Activated naive CD8-positive, alpha-beta T cell treated with anti-CD3 and anti-CD28 coated beads, Interleukin-2, amount 10 ng/mL, durations not matched to agents 7 days and 5 days (primary cell): ENCODE data around the gene STAG1. TPM values are rescaled to one million over a fixed set of nuclear protein-coding genes. Genes with fewer than 3 reads are reported as not detected.

Experiments used
- ATAC-seq: fragments of 150-1000 bp; cut with Tn5 transposase; one replicate; pipeline ENCODE4 v1.10.0; 2021; ENCODE audit warnings: low read depth, moderate library complexity
- POLR2A ChIA-PET: fragments of 350-600 bp; sonication (Branson Sonifier 250); formaldehyde crosslinking; loops from one replicate; lab custom pipeline; 2021; ENCODE audit warnings: antibody characterized with exemption; lab: Charles Lee
- DNase-seq: peaks from one replicate; pipeline ENCODE4 v3.0.0; 2021
- H3K27ac Mint-ChIP-seq: one replicate; pipeline ENCODE4 v1.8.0; 2022; ENCODE audit warnings: mild to moderate bottlenecking, mixed read lengths
- H3K27me3 Mint-ChIP-seq: one replicate; pipeline ENCODE4 v1.8.0; 2022; ENCODE audit warnings: mild to moderate bottlenecking, moderate library complexity, mixed read lengths
- H3K36me3 Mint-ChIP-seq: one replicate; pipeline ENCODE4 v1.8.0; 2021; ENCODE audit warnings: mild to moderate bottlenecking, mixed read lengths
- H3K4me1 Mint-ChIP-seq: one replicate; pipeline ENCODE4 v1.8.0; 2021; ENCODE audit warnings: mixed read lengths
- H3K4me3 Mint-ChIP-seq: one replicate; pipeline ENCODE4 v1.8.0; 2022; ENCODE audit warnings: mild to moderate bottlenecking, moderate library complexity, mixed read lengths
- H3K9me3 Mint-ChIP-seq: one replicate; pipeline ENCODE4 v1.8.0; 2021; ENCODE audit warnings: mixed read lengths
- total RNA-seq, 2 experiments: library from RNA; stranded (reverse); gene quantifications; one replicate each; pipeline ENCODE4 v1.2.3, GENCODE V29; 2021

STAG1 gene
- total RNA-seq, 2 experiments from 2014 or later, result 39.4 to 43.7 TPM

DNA sequence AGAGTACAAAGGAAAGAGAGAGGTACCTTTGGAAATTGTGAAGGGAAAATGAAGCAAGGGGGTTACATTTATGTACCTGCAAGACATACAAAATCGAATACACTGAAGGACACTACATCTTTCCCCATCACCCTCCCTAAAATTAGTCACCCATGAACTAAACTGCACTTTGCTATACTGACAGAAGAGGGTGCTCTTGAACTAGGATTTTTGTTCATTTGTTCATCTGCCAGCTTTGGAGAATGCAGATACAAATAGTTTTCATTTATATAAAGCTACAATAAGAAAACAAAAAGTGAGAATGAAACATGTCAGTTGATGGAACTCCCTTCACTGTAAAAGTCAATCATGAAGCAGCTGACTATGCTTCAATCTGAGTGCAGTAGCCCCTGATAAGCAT lies 446.3 kb downstream of the STAG1 start:
- no peaks in the 10 kb centered on the region for H3K9me3 Mint-ChIP-seq
- no peak for ATAC-seq
- H3K27ac Mint-ChIP-seq, result no peak overlapping the region
- H3K4me1 Mint-ChIP-seq, result no peaks in the 10 kb centered on the region
- no peak overlapping the region for H3K4me3 Mint-ChIP-seq
- no peaks in the 10 kb centered on the region for H3K27me3 Mint-ChIP-seq
- no peak for DNase-seq
- POLR2A ChIA-PET, result interaction anchor here (0.9 kb wide), 2 partner anchors 108 to 446 kb away, joined by 3 to 5 read pairs; partner anchors contain the start of gene STAG1
- H3K36me3 Mint-ChIP-seq, result peaks cover 9% of the 10 kb centered on the region

DNA sequence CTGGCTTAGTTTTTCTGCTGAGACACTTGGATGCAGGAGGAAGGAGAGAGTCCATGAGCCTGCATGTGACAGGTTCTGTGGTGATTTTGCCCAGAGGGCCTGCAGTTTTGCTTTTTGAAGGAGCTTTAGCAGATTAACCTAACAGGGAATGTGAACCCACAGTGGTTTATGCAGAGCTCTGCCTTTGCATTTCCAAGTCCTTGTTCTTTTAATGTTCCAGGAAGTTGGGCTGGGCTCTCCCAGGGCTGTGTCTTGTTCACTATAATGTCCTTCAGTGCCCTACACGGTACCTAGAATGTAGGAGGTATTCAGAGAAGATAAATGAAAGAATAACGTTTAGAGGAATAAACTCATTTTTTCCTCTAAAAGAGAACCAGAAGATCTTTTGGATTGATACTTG lies 451.7 kb downstream of the STAG1 start:
- Mint-ChIP-seq H3K27me3 (no peaks in the 10 kb centered on the region), H3K36me3 (peaks cover 7% of the 10 kb centered on the region), H3K9me3 (no peaks in the 10 kb centered on the region), H3K4me3 (no peak overlapping the region), H3K27ac (no peak overlapping the region), H3K4me1 (no peaks in the 10 kb centered on the region)
- POLR2A ChIA-PET, result no interaction called here
- no peak for ATAC-seq
- no peak for DNase-seq

GRCh38 chr3:136297826-136298225 lies 454.4 kb downstream of the STAG1 start:
- H3K27me3 Mint-ChIP-seq, result no peaks in the 10 kb centered on the region
- no peak for DNase-seq
- no peaks in the 10 kb centered on the region for H3K9me3 Mint-ChIP-seq
- H3K4me3 Mint-ChIP-seq, result no peak overlapping the region
- H3K36me3 Mint-ChIP-seq, result peaks cover 14% of the 10 kb centered on the region
- H3K4me1 Mint-ChIP-seq, result no peaks in the 10 kb centered on the region
- no peak for ATAC-seq
- H3K27ac Mint-ChIP-seq, result no peak overlapping the region
- POLR2A ChIA-PET, result no interaction called here

DNA sequence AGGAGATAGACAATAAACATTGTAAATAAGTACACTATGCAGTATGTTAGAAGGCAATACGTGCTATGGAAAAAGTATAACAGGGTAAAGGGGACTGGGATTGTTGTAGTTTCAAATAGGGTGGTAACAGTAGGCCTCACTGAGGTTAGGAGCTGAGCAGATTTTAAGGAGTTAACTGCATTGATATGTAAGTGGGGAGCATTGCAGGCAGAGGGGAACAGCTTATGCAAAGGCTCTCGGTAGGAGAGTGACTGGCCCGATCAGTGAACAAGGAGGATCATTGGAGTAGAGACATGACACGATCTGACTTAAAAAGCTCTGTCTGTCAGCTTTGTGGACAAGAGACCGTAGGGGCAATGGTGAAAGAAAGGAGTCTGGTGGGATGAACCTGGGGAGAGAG lies 455.2 kb downstream of the STAG1 start:
- Mint-ChIP-seq H3K9me3 (peaks cover 2% of the 10 kb centered on the region), H3K4me1 (peaks cover 1% of the 10 kb centered on the region), H3K36me3 (peaks cover 18% of the 10 kb centered on the region), H3K27ac (no peak overlapping the region), H3K4me3 (no peak overlapping the region), H3K27me3 (no peaks in the 10 kb centered on the region)
- POLR2A ChIA-PET, result no interaction called here
- no peak for DNase-seq
- ATAC-seq, result no peak

DNA sequence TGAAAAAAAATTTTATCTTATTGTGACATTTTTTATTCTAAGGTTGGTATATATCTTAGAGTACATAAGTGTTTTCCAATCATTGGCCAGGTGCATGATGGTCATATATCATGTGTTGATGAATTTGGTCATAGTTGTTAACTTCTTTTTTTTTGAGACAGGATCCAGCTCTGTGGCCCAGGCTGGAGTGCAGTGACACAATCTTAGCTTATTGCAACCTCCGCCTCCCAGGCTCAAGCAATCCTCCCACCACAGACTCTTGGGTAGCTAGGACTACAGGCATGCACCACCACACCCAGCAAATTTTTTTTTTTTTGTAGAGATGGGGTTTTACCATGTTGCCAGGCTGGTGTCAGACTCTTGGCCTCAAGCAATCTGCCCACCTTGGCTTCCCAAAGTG lies 458.0 kb downstream of the STAG1 start:
- peaks cover 2% of the 10 kb centered on the region for H3K9me3 Mint-ChIP-seq
- DNase-seq (no peak), ATAC-seq (no peak)
- H3K36me3 Mint-ChIP-seq, result peaks cover 24% of the 10 kb centered on the region
- H3K4me3 Mint-ChIP-seq, result no peak overlapping the region
- no peaks in the 10 kb centered on the region for H3K27me3 Mint-ChIP-seq
- no peak overlapping the region for H3K27ac Mint-ChIP-seq
- POLR2A ChIA-PET, result no interaction called here
- H3K4me1 Mint-ChIP-seq, result peaks cover 4% of the 10 kb centered on the region

DNA sequence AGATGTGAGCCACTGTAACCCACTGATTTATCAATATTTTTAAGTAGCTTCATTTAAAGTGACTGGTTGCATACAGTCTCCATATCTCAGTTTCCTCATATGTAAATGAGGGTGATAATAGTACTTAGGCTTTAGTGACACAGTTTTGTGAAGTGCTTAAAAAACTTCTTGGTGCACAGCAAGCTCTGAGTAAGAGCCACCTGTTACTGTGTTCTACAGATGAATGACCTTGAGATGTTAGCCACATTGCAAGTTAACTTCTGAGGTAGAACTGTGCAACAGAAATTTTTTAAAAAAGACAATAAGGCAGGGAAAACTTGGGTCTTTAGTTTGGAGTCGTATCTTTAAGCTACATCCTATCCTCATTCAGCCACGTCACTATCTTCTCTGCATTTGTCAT lies 458.9 kb downstream of the STAG1 start:
- H3K27ac Mint-ChIP-seq, result no peak overlapping the region

GRCh38 chr3:136292500-136292899 lies 459.7 kb downstream of the STAG1 start:
- Mint-ChIP-seq H3K27me3 (no peaks in the 10 kb centered on the region), H3K36me3 (peaks cover 25% of the 10 kb centered on the region), H3K4me3 (no peak overlapping the region), H3K27ac (peak overlapping the region; percentile 23), H3K9me3 (peaks cover 2% of the 10 kb centered on the region), H3K4me1 (peaks cover 4% of the 10 kb centered on the region)
- POLR2A ChIA-PET, result no interaction called here
- DNase-seq (no peak), ATAC-seq (no peak)

More for the DNA sequence above, 458.9 kb downstream of the STAG1 start:
- H3K4me1 Mint-ChIP-seq, result peaks cover 4% of the 10 kb centered on the region
- ATAC-seq (no peak), DNase-seq (no peak)
- no peak overlapping the region for H3K4me3 Mint-ChIP-seq
- H3K9me3 Mint-ChIP-seq, result peaks cover 2% of the 10 kb centered on the region
- peaks cover 24% of the 10 kb centered on the region for H3K36me3 Mint-ChIP-seq
- H3K27me3 Mint-ChIP-seq, result no peaks in the 10 kb centered on the region
- POLR2A ChIA-PET, result no interaction called here

GRCh38 chr3:136291302-136291701 lies 460.9 kb downstream of the STAG1 start:
- H3K4me3 Mint-ChIP-seq, result no peak overlapping the region
- POLR2A ChIA-PET, result no interaction called here
- peaks cover 4% of the 10 kb centered on the region for H3K4me1 Mint-ChIP-seq
- ATAC-seq (no peak), DNase-seq (no peak)
- H3K27me3 Mint-ChIP-seq, result no peaks in the 10 kb centered on the region
- peaks cover 29% of the 10 kb centered on the region for H3K36me3 Mint-ChIP-seq
- H3K9me3 Mint-ChIP-seq, result peaks cover 2% of the 10 kb centered on the region
- no peak overlapping the region for H3K27ac Mint-ChIP-seq

Other genes with a start within 250 kb of the STAG1 start
- gene SLC35G2, start 66.7 kb upstream of the STAG1 start, total RNA-seq, result under 1 TPM; 0.19 to 0.28 TPM
- gene NCK1, start 109.8 kb upstream of the STAG1 start, total RNA-seq, result 10 to 100 TPM; 37.2 to 42.2 TPM
- gene IL20RB, start 205.6 kb upstream of the STAG1 start, total RNA-seq, result 1 to 10 TPM; 1.3 to 1.9 TPM